Activated CD4-positive, alpha-beta T cell treated with anti-CD3 and anti-CD28 coated beads for 36 hours (primary cell): ENCODE results near the gene HSPA4L. TPM values are rescaled to one million over a fixed set of nuclear protein-coding genes. Genes with fewer than 3 reads are reported as not detected.

ENCODE experiments used
- ATAC-seq: fragments of 200-7000 bp; cut with Tn5 transposase; one replicate; pipeline ENCODE4 v1.10.0; 2021; ENCODE audit warnings: mild to moderate bottlenecking, moderate library complexity
- CTCF ChIA-PET: fragments of 350-600 bp; sonication (Branson Sonifier 250); formaldehyde crosslinking; loops from one replicate; lab custom pipeline; 2021; ENCODE audit warnings: antibody characterized with exemption; lab: Charles Lee
- POLR2A ChIA-PET: fragments of 350-600 bp; sonication (Branson Sonifier 250); formaldehyde crosslinking; loops from one replicate; lab custom pipeline; 2021; ENCODE audit warnings: antibody characterized with exemption, inconsistent platforms; lab: Charles Lee
- DNase-seq: peaks from one replicate; pipeline ENCODE4 v3.0.0-alpha.2; 2020
- H3K27ac Mint-ChIP-seq: one replicate; pipeline ENCODE4 v1.8.0; 2021; ENCODE audit warnings: mixed read lengths
- H3K27me3 Mint-ChIP-seq: one replicate; pipeline ENCODE4 v1.8.0; 2021; ENCODE audit warnings: mixed read lengths
- H3K36me3 Mint-ChIP-seq: one replicate; pipeline ENCODE4 v1.8.0; 2021; ENCODE audit warnings: low read depth, mixed read lengths
- H3K4me1 Mint-ChIP-seq: one replicate; pipeline ENCODE4 v1.8.0; 2021; ENCODE audit warnings: mixed read lengths
- H3K4me3 Mint-ChIP-seq: one replicate; pipeline ENCODE4 v1.8.0; 2021; ENCODE audit warnings: mild to moderate bottlenecking, moderate library complexity, mixed read lengths
- H3K9me3 Mint-ChIP-seq: one replicate; pipeline ENCODE4 v1.8.0; 2021; ENCODE audit warnings: low read depth, mixed read lengths
- intact Hi-C, 2 experiments: fragments of 100-400 bp; cut with DNase I in 1 of 2; cut with micrococcal nuclease in 1 of 2; formaldehyde crosslinking; loops; one replicate each; pipeline versions ENCODE4 v1.14.2 to v1.15.1; 2022 to 2024; cut with DNase I, micrococcal nuclease
- total RNA-seq, 2 experiments: library from RNA; stranded (reverse); gene quantifications; one replicate each; pipeline ENCODE4 v1.2.3, GENCODE V29; 2021

The HSPA4L gene
- total RNA-seq, 2 experiments from 2014 or later, result 2.7 to 3.0 TPM

DNA sequence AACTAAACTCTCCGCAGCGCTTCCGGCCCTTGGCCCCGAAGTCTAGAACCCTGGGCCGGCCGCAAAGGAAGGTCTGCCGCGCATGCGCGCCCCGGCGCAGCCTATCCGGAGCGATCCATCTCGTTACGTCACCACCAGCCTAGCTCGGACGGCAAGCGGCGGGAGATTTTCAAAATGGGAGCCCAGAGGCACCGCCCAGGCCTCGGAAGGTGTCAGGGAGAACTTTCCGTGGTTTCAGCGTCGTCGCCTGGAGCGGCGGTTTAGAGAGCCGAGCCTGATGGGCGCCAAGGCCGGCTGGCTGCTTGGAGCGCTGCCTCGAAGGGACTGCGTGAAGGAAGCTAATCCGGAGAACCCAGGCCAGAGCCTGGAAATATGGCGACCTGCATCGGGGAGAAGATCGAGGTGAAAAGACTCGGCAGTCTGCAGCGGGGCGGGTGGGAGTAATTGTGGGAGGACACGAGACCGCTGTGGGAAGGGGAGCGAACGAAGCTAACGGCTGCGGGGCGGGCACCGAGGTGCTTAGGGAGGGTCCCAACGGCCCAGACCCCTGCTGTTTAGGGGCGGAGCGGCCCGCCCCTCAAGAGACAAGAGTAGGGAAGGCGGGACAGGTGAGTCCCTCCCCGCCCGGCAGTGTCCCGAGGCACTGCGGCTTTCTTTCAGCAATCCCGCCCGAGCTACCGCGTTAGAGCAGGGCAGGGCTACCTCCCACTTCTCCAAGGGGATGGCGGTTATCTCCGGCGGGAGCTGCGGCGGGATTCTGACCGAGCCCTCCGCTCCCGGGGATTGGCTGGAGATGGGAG lies 98.8 kb downstream of the HSPA4L start, which contains the start of gene PLK4:
PLK4 (plus strand) TSS at position 131 of the 800 bp plus-strand sequence; CDS start at position 373, 242 bp downstream.
- H3K36me3 Mint-ChIP-seq, result peaks cover 27% of the 10 kb centered on the region
- no peaks in the 10 kb centered on the region for H3K27me3 Mint-ChIP-seq
- intact Hi-C loops, result loop anchor here (1.0 to 5.0 kb wide), 8 partner anchors 84 to 1211 kb away; partner anchors contain the start of genes ABHD18 (in 2 of the 2), HSPA4L (in 2 of the 2), LARP1B (in 2 of the 2) and MFSD8 (in 2 of the 2)
- H3K27ac Mint-ChIP-seq, result peak within 1 kb of the TSS; percentile 98
- DNase-seq, result peak; percentile 97
- H3K9me3 Mint-ChIP-seq, result no peaks in the 10 kb centered on the region
- POLR2A ChIA-PET, result interaction anchor here (0.7 to 2.4 kb wide), 6 partner anchors 11 to 180 kb away, joined by 3 to 14 read pairs (median 4); partner anchors contain the start of genes ABHD18, HSPA4L, LARP1B and MFSD8
- peak; percentile 97 for ATAC-seq
- peaks cover 24% of the 10 kb centered on the region for H3K4me1 Mint-ChIP-seq
- CTCF ChIA-PET, result interaction anchor here (0.7 to 1.3 kb wide), 4 partner anchors 9 to 830 kb away, joined by 3 to 4 read pairs (median 4); partner anchors contain the start of genes ABHD18 and MFSD8
- H3K4me3 Mint-ChIP-seq, result peak within 1 kb of the TSS; percentile 97

DNA sequence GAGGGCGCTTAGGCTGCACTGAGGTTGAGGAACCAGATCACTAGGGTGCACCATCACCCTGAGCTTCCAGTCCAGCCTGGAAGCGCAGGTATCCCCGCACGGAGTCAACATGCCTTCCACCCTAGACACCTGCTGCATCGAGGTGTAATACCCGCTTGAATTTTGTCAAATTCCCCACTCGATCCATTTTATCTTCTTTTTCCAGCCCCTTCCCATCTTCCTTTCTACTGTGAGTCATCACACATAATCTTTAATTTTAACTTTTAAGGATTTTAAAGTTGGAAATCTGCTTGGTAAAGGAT lies 99.4 kb downstream of the HSPA4L start:
- Mint-ChIP-seq H3K27me3 (no peaks in the 10 kb centered on the region), H3K9me3 (no peaks in the 10 kb centered on the region), H3K4me1 (peaks cover 24% of the 10 kb centered on the region), H3K4me3 (peak overlapping the region; percentile 97), H3K36me3 (peaks cover 32% of the 10 kb centered on the region), H3K27ac (peak overlapping the region; percentile 98)
- ChIA-PET CTCF (interaction anchor here (0.7 to 1.3 kb wide), 3 partner anchors 12 to 830 kb away, joined by 3 to 4 read pairs (median 3); partner anchors contain the start of genes ABHD18 and MFSD8), POLR2A (interaction anchor here (0.7 to 2.4 kb wide), 5 partner anchors 12 to 179 kb away, joined by 3 to 14 read pairs (median 4); partner anchors contain the start of genes ABHD18, LARP1B and MFSD8)
- intact Hi-C loops, result loop anchor here (1.0 to 5.0 kb wide), 4 partner anchors 99 to 1211 kb away; partner anchors contain the start of genes HSPA4L (in 2 of the 2), PGRMC2 (in 1 of the 2) and SCLT1 (in 1 of the 2)
- DNase-seq, result no peak
- peak; percentile 23 for ATAC-seq

- DNase-seq (no peak), ATAC-seq (no peak)
- no peaks in the 10 kb centered on the region for H3K9me3 Mint-ChIP-seq
- intact Hi-C loops, result no loop called here
- no peak overlapping the region for H3K4me3 Mint-ChIP-seq
- H3K36me3 Mint-ChIP-seq, result peaks cover 53% of the 10 kb centered on the region
- no peaks in the 10 kb centered on the region for H3K27me3 Mint-ChIP-seq
- CTCF ChIA-PET, result interaction anchor here (1.1 kb wide), 1 partner anchor 11 kb away, joined by 3 read pairs; no protein-coding TSS in a partner anchor
- POLR2A ChIA-PET, result no interaction called here
- H3K4me1 Mint-ChIP-seq, result peaks cover 7% of the 10 kb centered on the region
- H3K27ac Mint-ChIP-seq, result no peak overlapping the region
Observed at GRCh38 chr4:127888559-127888958, 106.4 kb downstream of the HSPA4L start.

DNA sequence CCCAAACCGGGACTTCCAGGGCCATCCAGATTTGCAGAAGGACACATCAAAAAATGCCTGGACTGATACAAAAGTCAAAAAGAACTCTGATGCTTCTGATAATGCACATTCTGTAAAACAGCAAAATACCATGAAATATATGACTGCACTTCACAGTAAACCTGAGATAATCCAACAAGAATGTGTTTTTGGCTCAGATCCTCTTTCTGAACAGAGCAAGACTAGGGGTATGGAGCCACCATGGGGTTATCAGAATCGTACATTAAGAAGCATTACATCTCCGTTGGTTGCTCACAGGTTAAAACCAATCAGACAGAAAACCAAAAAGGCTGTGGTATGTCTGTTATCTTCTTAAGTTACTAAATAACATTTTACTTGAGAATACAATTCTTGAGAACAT lies 107.8 kb downstream of the HSPA4L start:
- intact Hi-C loops, result no loop called here
- Mint-ChIP-seq H3K27me3 (no peaks in the 10 kb centered on the region), H3K36me3 (peaks cover 57% of the 10 kb centered on the region), H3K27ac (no peak overlapping the region), H3K4me1 (peaks cover 7% of the 10 kb centered on the region), H3K9me3 (no peaks in the 10 kb centered on the region), H3K4me3 (no peak overlapping the region)
- ATAC-seq (no peak), DNase-seq (no peak)
- POLR2A ChIA-PET, result no interaction called here
- CTCF ChIA-PET, result interaction anchor here (0.9 to 1.7 kb wide), 3 partner anchors 9 to 23 kb away, joined by 3 to 4 read pairs (median 3); partner anchors contain the start of gene PLK4

Other genes with a start within 250 kb of the HSPA4L start
- gene INTU, start 149.4 kb upstream of the HSPA4L start, total RNA-seq, result under 1 TPM; 0.50 to 0.56 TPM
- not detected for gene SLC25A31, start 51.9 kb upstream of the HSPA4L start, total RNA-seq
- gene PLK4, start 98.6 kb downstream of the HSPA4L start, total RNA-seq, result 10 to 100 TPM; 44.4 to 52.3 TPM
- 10 to 100 TPM; 10.2 to 13.8 TPM for gene MFSD8, start 182.9 kb downstream of the HSPA4L start, total RNA-seq
- gene ABHD18, start 183.1 kb downstream of the HSPA4L start, total RNA-seq, result 10 to 100 TPM; 23.5 to 24.2 TPM